Activated CD8-positive, alpha-beta memory T cell treated with anti-CD3 and anti-CD28 coated beads, Interleukin-2, amount 50 U/mL, for 4 hours (primary cell): ENCODE measurements around the gene PHLPP1.
"Not testable (repeated sequence)": the region's sequence is repeated elsewhere in the genome, so short reads cannot be mapped to it uniquely, and the experiment has no call there.

Experiments
- DNase-seq: peaks from one replicate; pipeline ENCODE4 v3.0.0-alpha.2; 2020

Gene PHLPP1

GRCh38 chr18:62899534-62899933, 184.2 kb downstream of the PHLPP1 start:
- DNase-seq: no peak

GRCh38 chr18:62900132-62900883, 185.0 kb downstream of the PHLPP1 start:
- no peak for DNase-seq

GRCh38 chr18:62902776-62903175, 187.4 kb downstream of the PHLPP1 start:
- no peak for DNase-seq

GRCh38 chr18:62904396-62905285, 189.3 kb downstream of the PHLPP1 start:
- no peak for DNase-seq

DNA sequence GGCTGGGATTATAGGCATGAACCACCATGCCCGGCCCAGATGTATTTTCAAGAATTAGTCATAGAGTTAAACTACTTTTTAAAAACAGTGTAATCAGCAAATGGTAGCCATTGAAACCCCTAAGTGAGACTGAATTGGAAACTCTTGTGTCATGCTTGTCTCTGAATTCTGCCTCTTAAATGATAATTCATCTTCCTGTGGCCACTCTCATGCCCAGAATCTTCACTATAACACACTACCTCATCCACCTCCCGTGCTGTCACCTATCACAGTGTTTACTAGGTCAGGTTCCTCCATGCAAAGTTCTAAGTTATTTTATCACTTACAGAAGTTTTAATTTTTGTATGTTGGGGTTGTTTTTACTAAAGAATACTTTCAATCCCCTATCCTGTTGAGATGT, 197.5 kb downstream of the PHLPP1 start:
- DNase-seq: no peak

- DNase-seq: not testable (repeated sequence)
Measured at GRCh38 chr18:62913824-62914223, 198.5 kb downstream of the PHLPP1 start.

DNA sequence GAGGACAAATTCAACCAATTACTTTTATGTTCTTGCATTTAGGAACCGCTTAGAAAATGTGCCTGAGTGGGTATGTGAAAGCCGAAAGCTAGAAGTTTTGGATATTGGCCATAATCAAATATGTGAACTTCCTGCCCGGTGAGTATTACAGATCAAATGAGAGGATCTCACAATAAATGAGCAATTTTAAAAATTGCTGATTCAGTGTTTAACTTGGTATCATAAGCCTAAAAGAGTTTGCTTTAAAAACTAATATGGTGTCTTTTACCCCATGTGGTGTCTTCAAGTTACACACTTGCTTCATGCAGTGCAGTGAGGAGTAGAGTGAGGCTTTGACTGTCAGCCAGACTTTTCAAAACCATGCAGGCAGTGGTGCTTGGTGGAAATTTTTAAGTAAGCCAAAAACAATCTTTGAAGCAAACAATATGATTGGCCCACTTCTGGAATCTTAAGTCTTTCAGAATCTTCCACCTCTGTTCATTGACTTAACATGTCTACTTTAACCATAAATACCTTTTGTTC, 199.6 kb downstream of the PHLPP1 start:
- DNase-seq: no peak

DNA sequence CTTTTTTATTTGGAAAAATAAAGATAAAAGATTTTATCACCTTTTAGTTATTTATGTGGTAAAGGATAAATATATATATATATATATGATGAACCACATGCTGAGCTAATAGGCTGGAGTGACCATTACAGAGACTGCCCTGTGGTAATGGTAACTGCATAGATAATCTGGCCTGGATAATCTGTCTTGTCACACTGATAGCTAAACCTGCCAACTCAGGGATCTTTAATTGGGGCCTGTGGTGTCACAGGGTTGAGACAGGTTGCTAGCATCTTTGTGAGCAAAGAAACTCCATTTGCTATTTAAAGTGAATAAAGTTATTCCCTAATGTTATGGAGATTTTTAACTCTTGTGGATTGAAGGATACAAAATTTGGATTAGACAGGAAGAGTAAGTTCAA, 203.0 kb downstream of the PHLPP1 start:
- DNase-seq: no peak

GRCh38 chr18:62919109-62919838, 203.9 kb downstream of the PHLPP1 start:
- no peak for DNase-seq

DNA sequence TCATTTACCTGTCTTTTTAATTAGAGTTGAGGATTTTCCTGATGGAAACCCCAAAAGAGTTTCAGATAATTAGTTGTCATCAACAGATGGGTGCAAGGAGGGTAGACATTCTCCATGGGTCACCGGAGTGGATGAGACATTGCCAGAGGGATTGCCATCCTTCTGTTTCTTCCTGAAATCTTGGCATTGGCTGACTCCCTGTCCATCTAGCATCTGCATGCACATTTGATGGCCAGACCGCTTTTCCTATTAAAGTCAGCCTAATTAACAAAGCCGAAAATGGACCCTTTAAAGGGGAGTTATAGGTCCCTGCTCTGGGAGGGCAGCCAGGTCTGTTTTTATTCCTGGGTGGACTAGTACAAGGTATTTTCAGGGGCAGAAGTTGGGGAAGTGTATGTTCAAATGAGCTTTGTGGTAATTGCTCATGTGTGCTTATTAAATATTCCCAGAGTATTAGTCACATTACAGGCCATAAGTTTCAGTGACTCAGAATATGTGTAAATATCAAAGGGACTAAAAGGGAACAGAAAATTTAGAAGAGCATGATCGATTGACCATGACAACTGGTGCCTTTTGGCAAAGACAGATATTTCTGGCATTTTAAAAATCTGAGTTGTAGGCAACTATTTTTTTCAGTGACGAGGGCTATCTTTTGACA, 209.8 kb downstream of the PHLPP1 start:
- DNase-seq: no peak

GRCh38 chr18:62928326-62928725, 213.0 kb downstream of the PHLPP1 start:
- no peak for DNase-seq

GRCh38 chr18:62933261-62933887, 218.0 kb downstream of the PHLPP1 start:
- no peak for DNase-seq

DNA sequence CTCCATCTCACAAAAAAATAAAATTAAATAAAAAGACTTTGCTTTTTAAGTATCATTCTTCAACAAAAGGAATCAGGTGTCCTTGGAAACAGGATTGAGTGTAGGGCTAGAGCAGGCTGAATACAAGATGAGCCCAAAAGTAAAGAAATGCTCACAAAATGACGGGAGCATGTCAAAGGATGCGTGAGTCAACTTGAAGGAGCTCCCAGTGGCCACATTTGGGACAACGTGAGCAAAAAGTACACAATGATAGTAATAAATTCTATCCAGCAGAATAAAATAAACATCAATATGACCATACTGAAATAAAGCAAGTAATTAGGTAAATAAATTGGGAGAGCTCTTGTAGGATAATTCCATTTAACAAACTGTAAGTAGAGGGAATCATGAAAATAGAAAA, 220.7 kb downstream of the PHLPP1 start:
- DNase-seq: no peak

GRCh38 chr18:62937065-62937464, 221.7 kb downstream of the PHLPP1 start:
- DNase-seq: no peak

- DNase-seq: no peak
Measured at GRCh38 chr18:62938006-62938405, 222.7 kb downstream of the PHLPP1 start.

DNA sequence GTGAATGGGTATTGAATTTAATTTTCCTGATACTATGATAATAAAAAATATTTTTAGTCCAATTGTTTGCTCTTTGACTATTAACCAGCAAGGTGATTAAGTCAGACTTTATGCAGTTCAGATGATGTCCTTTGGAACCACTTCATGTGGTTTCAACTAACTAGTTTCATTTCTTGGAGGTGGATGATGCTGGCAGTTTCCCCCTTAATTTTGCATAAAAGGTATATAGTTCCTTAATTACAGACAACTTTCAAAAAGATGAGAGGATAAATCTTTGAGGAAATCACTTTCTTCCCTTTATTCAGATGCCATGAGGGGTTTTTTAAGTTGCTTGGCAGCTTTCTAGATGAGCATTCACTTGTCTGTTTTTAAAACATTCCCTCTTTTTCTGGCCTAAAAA, 223.1 kb downstream of the PHLPP1 start:
- DNase-seq: no peak

DNA sequence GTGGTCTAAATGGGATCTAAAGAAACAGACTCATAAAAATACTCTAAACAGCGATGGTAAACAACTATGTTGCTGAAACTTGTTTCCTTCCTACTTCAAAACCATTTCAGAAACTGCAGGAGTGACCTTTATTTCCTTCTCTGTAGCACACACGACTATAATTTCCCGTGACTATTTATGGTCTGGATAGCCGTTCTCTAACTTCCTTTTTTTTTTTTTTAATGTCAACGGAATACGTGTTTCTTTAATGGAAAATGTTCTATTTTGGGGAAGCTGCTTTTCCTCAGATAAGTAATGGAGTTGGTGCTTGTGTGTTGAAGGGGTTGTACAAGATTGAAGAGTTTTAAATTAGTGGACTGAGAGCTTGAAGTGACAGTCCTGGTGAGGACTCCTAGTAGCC, 224.1 kb downstream of the PHLPP1 start:
- no peak for DNase-seq

- no peak for DNase-seq
Measured at GRCh38 chr18:62939926-62940325, 224.6 kb downstream of the PHLPP1 start.

DNA sequence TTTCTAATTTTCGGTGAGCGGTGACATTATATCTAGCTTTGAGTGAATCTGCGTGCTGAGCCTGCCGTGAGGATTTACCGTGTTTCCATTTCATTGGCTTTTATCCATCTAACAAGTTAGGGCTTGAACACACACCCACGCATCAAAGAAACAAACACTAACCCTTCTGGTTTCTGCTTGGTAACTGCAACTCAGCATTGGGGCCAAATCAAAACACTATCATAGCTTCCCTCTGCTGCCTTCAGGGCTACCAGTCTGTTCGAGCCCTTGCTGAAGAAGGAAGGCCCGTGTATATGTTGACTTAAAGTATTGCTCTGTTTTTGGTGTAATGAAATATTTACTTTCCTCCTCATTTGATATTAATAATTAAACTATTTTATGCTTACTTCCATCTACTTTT, 227.2 kb downstream of the PHLPP1 start:
- no peak for DNase-seq

DNA sequence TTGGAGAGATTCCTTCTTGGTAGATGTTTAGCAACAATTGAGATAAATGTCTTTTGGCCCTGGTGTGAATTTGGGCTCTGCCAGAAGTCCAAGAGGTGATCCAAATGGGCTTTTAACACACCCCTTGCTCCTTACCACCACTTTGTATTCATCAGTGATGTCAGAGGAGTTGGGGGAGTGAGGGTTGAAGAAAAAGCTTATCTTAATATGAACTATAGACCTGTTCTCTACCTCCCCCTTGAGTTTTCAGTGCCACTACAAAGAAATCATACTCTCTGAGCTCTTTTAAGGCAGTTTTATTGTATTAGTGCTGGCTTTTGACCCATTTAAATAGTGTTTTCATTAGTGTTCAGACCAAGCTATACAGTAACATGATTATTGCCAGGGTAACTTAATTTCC, 229.1 kb downstream of the PHLPP1 start:
- no peak for DNase-seq

- DNase-seq: no peak
Measured at GRCh38 chr18:62948788-62949187, 233.4 kb downstream of the PHLPP1 start.

GRCh38 chr18:62950246-62950645, 234.9 kb downstream of the PHLPP1 start:
- DNase-seq: no peak
